ENCODE data around the gene ZNF683. TPM values are rescaled to one million over a fixed set of nuclear protein-coding genes. Genes with fewer than 3 reads are reported as not detected.

The ZNF683 gene
- total and polyA plus RNA-seq, 4 donors = 0.17 to 0.55 (median 0.40) TPM; not detected in 1

- WGBS, 2 donors = 4% methylated on average over 69 to 70 of the region's 70 CpGs
- DNase-seq = no peak
Observed at GRCh38 chr1:26410706-26411623, 38.4 kb upstream of the ZNF683 start, which contains the start of gene LIN28A. LIN28A (plus strand) TSS chr1:26410817; CDS start chr1:26410892, 75 bp downstream.

DNA sequence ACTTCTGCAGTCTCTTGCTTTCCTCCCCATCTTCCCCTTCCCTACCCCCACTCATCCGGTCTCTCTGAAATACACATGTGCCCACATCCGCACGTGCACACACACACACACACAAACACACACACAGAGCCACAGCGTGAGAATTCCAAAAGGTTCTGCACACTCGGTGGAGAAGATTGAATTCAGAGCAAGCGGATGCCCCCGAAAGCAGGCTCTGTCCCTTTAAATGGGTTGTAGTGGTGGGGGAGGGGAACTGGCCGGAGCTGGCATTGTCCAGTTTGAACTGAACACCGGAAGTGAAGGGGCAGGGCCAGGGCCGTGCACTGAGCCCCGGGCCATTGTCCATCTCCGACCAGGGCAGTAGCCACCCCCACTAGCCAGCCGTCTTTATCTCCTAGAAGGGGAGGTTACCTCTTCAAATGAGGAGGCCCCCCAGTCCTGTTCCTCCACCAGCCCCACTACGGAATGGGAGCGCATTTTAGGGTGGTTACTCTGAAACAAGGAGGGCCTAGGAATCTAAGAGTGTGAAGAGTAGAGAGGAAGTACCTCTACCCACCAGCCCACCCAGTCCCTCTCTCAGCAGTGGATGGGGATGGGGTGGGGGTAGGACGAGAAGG is 36.7 kb upstream of the ZNF683 start:
- peaks cover 0 to 3% (median 0%) of the 10 kb centered on the region in 4 donors for H3K9me3 ChIP-seq (ENCODE audit: control insufficient read depth in 4 of 4, insufficient read depth in 3 of 4, low read length in 3 of 4)
- H3K27ac ChIP-seq (ENCODE audit: low read depth in 1 of 2, low read length in 1 of 2) = no peak overlapping the region
- H3K9ac ChIP-seq (ENCODE audit: insufficient read depth in 1 of 2, low read length in 2 of 2) = no peak overlapping the region
- DNase-seq (no peak), ATAC-seq (ENCODE audit: insufficient read depth, low FRiP score) (no peak)
- no peak for TF ChIP-seq CTCF (IDR thresholded peaks at IDR 0.05; ENCODE audit: control extremely low read depth, extremely low read depth)
- whole genome bisulfite sequencing, 2 donors = 1% methylated on average over 16 of the region's 16 CpGs
- no peaks in the 10 kb centered on the region for H3K4me1 ChIP-seq (ENCODE audit: control insufficient read depth in 5 of 5, insufficient read depth in 5 of 5, low read length in 5 of 5)
- no peaks in the 10 kb centered on the region for H3K36me3 ChIP-seq (ENCODE audit: control insufficient read depth in 4 of 4, insufficient read depth in 4 of 4, low read length in 4 of 4)
- H3K4me3 ChIP-seq = no peak overlapping the region
- peaks cover 8 to 51% (median 39%) of the 10 kb centered on the region in 3 donors for H3K27me3 ChIP-seq (ENCODE audit: control insufficient read depth in 3 of 3, insufficient read depth in 3 of 3, low read length in 2 of 3)

More at GRCh38 chr1:26410706-26411623, 38.4 kb upstream of the ZNF683 start, which contains the start of gene LIN28A:
- Histone ChIP-seq H3K36me3 (ENCODE audit: control insufficient read depth in 4 of 4, insufficient read depth in 4 of 4, low read length in 4 of 4) (no peaks in the 10 kb centered on the region), H3K4me1 (ENCODE audit: control insufficient read depth in 5 of 5, insufficient read depth in 5 of 5, low read length in 5 of 5) (no peaks in the 10 kb centered on the region), H3K27me3 (ENCODE audit: control insufficient read depth in 3 of 3, insufficient read depth in 3 of 3, low read length in 2 of 3) (peaks cover 8 to 55% (median 50%) of the 10 kb centered on the region in 3 donors), H3K27ac (ENCODE audit: low read depth in 1 of 2, low read length in 1 of 2) (no peak within 1 kb of the TSS), H3K9ac (ENCODE audit: insufficient read depth in 1 of 2, low read length in 2 of 2) (no peak within 1 kb of the TSS), H3K4me3 (no peak within 1 kb of the TSS), H3K9me3 (ENCODE audit: control insufficient read depth in 4 of 4, insufficient read depth in 3 of 4, low read length in 3 of 4) (peaks cover 0 to 3% (median 0%) of the 10 kb centered on the region in 4 donors)
- TF ChIP-seq CTCF (IDR thresholded peaks at IDR 0.05; ENCODE audit: control extremely low read depth, extremely low read depth) = no peak
- ATAC-seq (ENCODE audit: insufficient read depth, low FRiP score) = no peak

DNA sequence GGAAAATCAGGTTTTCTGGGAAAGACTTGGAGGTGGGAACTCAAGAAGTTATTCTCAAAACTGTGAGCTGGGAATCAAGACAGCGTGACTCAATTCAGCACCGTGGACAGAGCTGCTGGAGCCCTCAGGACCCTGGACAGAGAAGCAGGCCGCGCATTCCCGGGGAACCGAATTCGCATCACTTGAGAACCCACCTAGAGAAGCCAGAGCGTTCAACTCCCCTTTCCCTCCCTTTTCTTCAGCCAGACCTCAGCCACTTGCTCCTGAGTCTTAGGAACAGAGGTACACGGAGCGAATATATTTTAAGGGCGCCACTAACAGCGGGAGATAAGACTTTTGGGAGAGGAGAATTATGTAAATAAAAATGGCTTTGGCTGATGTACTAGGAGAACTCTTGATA is 36.1 kb upstream of the ZNF683 start:
- TF ChIP-seq CTCF (IDR thresholded peaks at IDR 0.05; ENCODE audit: control extremely low read depth, extremely low read depth) = no peak
- DNase-seq = peak; percentile 86 to 88 (median 87)
- H3K4me1 ChIP-seq (ENCODE audit: control insufficient read depth in 5 of 5, insufficient read depth in 5 of 5, low read length in 5 of 5) = no peaks in the 10 kb centered on the region
- ATAC-seq (ENCODE audit: insufficient read depth, low FRiP score) = peak; percentile 47
- no peak overlapping the region for H3K4me3 ChIP-seq
- H3K9ac ChIP-seq (ENCODE audit: insufficient read depth in 1 of 2, low read length in 2 of 2) = no peak overlapping the region
- no peak overlapping the region for H3K27ac ChIP-seq (ENCODE audit: low read depth in 1 of 2, low read length in 1 of 2)
- H3K9me3 ChIP-seq (ENCODE audit: control insufficient read depth in 4 of 4, insufficient read depth in 3 of 4, low read length in 3 of 4) = peaks cover 0 to 3% (median 0%) of the 10 kb centered on the region in 4 donors
- WGBS, 2 donors = 1 to 2% methylated on average over 12 of the region's 12 CpGs
- no peaks in the 10 kb centered on the region for H3K36me3 ChIP-seq (ENCODE audit: control insufficient read depth in 4 of 4, insufficient read depth in 4 of 4, low read length in 4 of 4)
- peaks cover 8 to 45% (median 38%) of the 10 kb centered on the region in 3 donors for H3K27me3 ChIP-seq (ENCODE audit: control insufficient read depth in 3 of 3, insufficient read depth in 3 of 3, low read length in 2 of 3)

Data from lung (tissue), 12 donors.